IMR-90 (cell line): Measurements from ENCODE around the gene PERM1. TPM values are rescaled to one million over a fixed set of nuclear protein-coding genes. Genes with fewer than 3 reads are reported as not detected.
A peak's percentile ranks its signal among the peaks of the same experiment; 100 is the strongest.

Source experiments
- ATAC-seq: fragments of 200-7000 bp; cut with Tn5 transposase; 2 replicates; pipeline ENCODE4 v1.9.1; 2020; ENCODE audit warnings: low read depth, mild to moderate bottlenecking, moderate library complexity
- BruUV-seq: library from RNA; stranded (reverse); fragments of 400-500 nt; replicated peaks from 2 replicates; lab custom pipeline; 2021; lab: Mats Ljungman, UMichigan
- CTCF ChIA-PET: fragments of 300-600 bp; formaldehyde crosslinking; extraction: SDS; loops from one replicate; lab custom pipeline; 2021; ENCODE audit warnings: antibody characterized with exemption; lab: Yijun Ruan, JAX
- POLR2A ChIA-PET: fragments of 300-600 bp; sonication (Branson Sonifier 250); formaldehyde crosslinking; loops from one replicate; lab custom pipeline; 2022; ENCODE audit warnings: antibody characterized with exemption; ENCODE audit not compliant: unreplicated experiment; lab: Charles Lee
- DNase-seq: peaks from one replicate; pipeline ENCODE4 v3.0.0; 2013
- H2AFZ ChIP-seq: replicated peaks from 2 replicates; pipeline ENCODE3; 2013; ENCODE audit warnings: low read length, mild to moderate bottlenecking; ENCODE audit not compliant: poor library complexity
- H2AK5ac ChIP-seq: 2 replicates; pipeline ENCODE4 v1.6.1; 2013; ENCODE audit warnings: low read depth, low read length, inconsistent platforms
- H2AK9ac ChIP-seq: replicated peaks from 2 replicates; pipeline ENCODE3; 2013; ENCODE audit warnings: mild to moderate bottlenecking, low read depth, low read length, moderate library complexity; ENCODE audit not compliant: poor library complexity
- H2BK120ac ChIP-seq: 2 replicates; pipeline ENCODE4 v1.6.1; 2013; ENCODE audit warnings: low read depth, low read length, inconsistent platforms
- H2BK15ac ChIP-seq: 3 replicates; pipeline ENCODE4 v1.6.1; 2013; ENCODE audit warnings: low read depth, low read length, inconsistent platforms
- H2BK20ac ChIP-seq: 2 replicates; pipeline ENCODE4 v1.6.1; 2013; ENCODE audit warnings: low read depth, mild to moderate bottlenecking, inconsistent platforms, low read length, moderate library complexity
- H2BK5ac ChIP-seq: 2 replicates; pipeline ENCODE4 v1.6.1; 2013; ENCODE audit warnings: mild to moderate bottlenecking, low read depth, low read length, inconsistent platforms; ENCODE audit not compliant: poor library complexity, severe bottlenecking
- H3K14ac ChIP-seq: replicated peaks from 2 replicates; pipeline ENCODE4 v1.6.1; 2013; ENCODE audit warnings: low read depth, low read length, inconsistent platforms
- H3K18ac ChIP-seq: 2 replicates; pipeline ENCODE4 v1.6.1; 2013; ENCODE audit warnings: low read depth, low read length, control low read depth
- H3K23ac ChIP-seq: 2 replicates; pipeline ENCODE4 v1.6.1; 2013; ENCODE audit warnings: low read depth, low read length, inconsistent platforms
- H3K27ac ChIP-seq: 2 replicates; pipeline ENCODE4 v1.5.1; 2013; ENCODE audit warnings: mild to moderate bottlenecking, control low read depth, low read length; ENCODE audit not compliant: insufficient read depth
- H3K27me3 ChIP-seq: 2 replicates; pipeline ENCODE4 v1.6.1; 2013; ENCODE audit warnings: low read length; ENCODE audit not compliant: control insufficient read depth, insufficient read depth
- H3K36me3 ChIP-seq: 2 replicates; pipeline ENCODE4 v1.6.1; 2013; ENCODE audit warnings: low read length, mixed read lengths; ENCODE audit not compliant: control insufficient read depth, insufficient read depth
- H3K4ac ChIP-seq: 2 replicates; pipeline ENCODE4 v1.6.1; 2013; ENCODE audit warnings: low read depth, low read length, inconsistent platforms
- H3K4me1 ChIP-seq: 2 replicates; pipeline ENCODE4 v1.6.1; 2013; ENCODE audit warnings: low read length, mixed read lengths; ENCODE audit not compliant: control insufficient read depth, insufficient read depth
- H3K4me2 ChIP-seq: 2 replicates; pipeline ENCODE4 v1.6.1; 2013; ENCODE audit warnings: low read depth, mild to moderate bottlenecking, control low read depth, low read length, moderate library complexity
- H3K4me3 ChIP-seq: 2 replicates; pipeline ENCODE4 v1.5.1; 2013; ENCODE audit warnings: low read depth, mild to moderate bottlenecking, control low read depth, low read length, moderate library complexity; ENCODE audit not compliant: insufficient read depth
- H3K56ac ChIP-seq: 2 replicates; pipeline ENCODE4 v1.6.1; 2013; ENCODE audit warnings: low read length, inconsistent platforms; ENCODE audit not compliant: insufficient read depth; ENCODE audit errors: extremely low read depth
- H3K79me1 ChIP-seq, 2 experiments: 2 replicates each; pipeline ENCODE4 v1.6.1; 2013; ENCODE audit warnings: low read length in 2 of 2, inconsistent platforms in 1 of 2, low read depth in 1 of 2
- H3K9ac ChIP-seq: 2 replicates; pipeline ENCODE4 v1.6.1; 2013; ENCODE audit warnings: low read depth, low read length, control low read depth
- H3K9me1 ChIP-seq: 2 replicates; pipeline ENCODE4 v1.6.1; 2013; ENCODE audit warnings: low read length, inconsistent platforms; ENCODE audit not compliant: insufficient read depth
- H3K9me3 ChIP-seq: 2 replicates; pipeline ENCODE4 v1.6.1; 2013; ENCODE audit warnings: low read length; ENCODE audit not compliant: control insufficient read depth, insufficient read depth
- H4K20me1 ChIP-seq: 2 replicates; pipeline ENCODE4 v1.6.1; 2013; ENCODE audit warnings: low read length, inconsistent platforms; ENCODE audit not compliant: insufficient read depth
- H4K5ac ChIP-seq: 2 replicates; pipeline ENCODE4 v1.6.1; 2013; ENCODE audit warnings: mild to moderate bottlenecking, low read depth, low read length, control low read depth
- H4K8ac ChIP-seq, 2 experiments: 2 replicates each; pipeline ENCODE4 v1.6.1; 2013; ENCODE audit warnings: low read depth in 2 of 2, low read length in 2 of 2, control low read depth in 1 of 2, inconsistent platforms in 1 of 2
- H4K91ac ChIP-seq: 2 replicates; pipeline ENCODE4 v1.6.1; 2013; ENCODE audit warnings: low read depth, low read length, inconsistent platforms; ENCODE audit not compliant: insufficient read depth
- CHD1 ChIP-seq: IDR thresholded peaks from 2 replicates; pipeline ENCODE4 v1.6.1; 2012; ENCODE audit warnings: low read depth, low read length, improper control_type of control experiment
- MAFK ChIP-seq: IDR thresholded peaks from 2 replicates; pipeline ENCODE4 v1.6.1; 2012; ENCODE audit warnings: low read depth, low read length, improper control_type of control experiment
- MAZ ChIP-seq: IDR thresholded peaks from 2 replicates; pipeline ENCODE4 v1.6.1; 2012; ENCODE audit warnings: low read depth, mild to moderate bottlenecking, low read length, improper control_type of control experiment, moderate library complexity, borderline replicate concordance
- NFE2L2 ChIP-seq: fragments of 150-350 bp; IDR thresholded peaks from 2 replicates; pipeline ENCODE4 v1.6.1; 2016; ENCODE audit warnings: low read depth, mild to moderate bottlenecking, low read length
- POLR2A ChIP-seq: IDR thresholded peaks from 2 replicates; pipeline ENCODE4 v1.6.1; 2012; ENCODE audit warnings: mild to moderate bottlenecking, low read depth, low read length
- RAD21 ChIP-seq: IDR thresholded peaks from 2 replicates; pipeline ENCODE4 v1.6.1; 2012; ENCODE audit warnings: low read length, improper control_type of control experiment
- SMC3 ChIP-seq: fragments of 150-350 bp; IDR thresholded peaks from 2 replicates; pipeline ENCODE4 v1.6.1; 2016; ENCODE audit warnings: low read depth, mild to moderate bottlenecking, antibody characterized with exemption, low read length, moderate library complexity
- WGBS, 2 experiments: methylation state at CpG; one replicate each; pipeline versions ENCODE4 v1.1.5 to v1.1.7; 2013; ENCODE audit warnings: missing lambda C conversion rate in 2 of 2; ENCODE audit not compliant: insufficient read length in 1 of 2; ENCODE audit errors: extremely low coverage in 2 of 2; 5-methylcytosine and 5-hydroxymethylcytosine counted together
- dilution Hi-C: fragments of 300-500 bp; cut with HindIII; formaldehyde crosslinking; loops from one replicate; pipeline ENCODE4 v1.14.3; 2018; ENCODE audit warnings: low sequenced_read_pairs; ENCODE audit not compliant: unreplicated experiment
- in situ Hi-C: fragments of 300-500 bp; cut with MboI; formaldehyde crosslinking; loops from 3 replicates; pipeline ENCODE4 v1.14.3; 2019; ENCODE audit warnings: low sequenced_read_pairs, inconsistent platforms, mixed read lengths
- intact Hi-C: fragments of 100-400 bp; cut with micrococcal nuclease; formaldehyde crosslinking; loops from 2 replicates; pipeline ENCODE4 v1.10.0; 2022
- polyA plus RNA-seq, 3 experiments: library from polyadenylated mRNA; depleted of rRNA; stranded (reverse); fragments of >200 nt; gene quantifications; 2 replicates each; pipeline ENCODE4 v1.2.3, GENCODE V29; 2012; ENCODE audit warnings: low replicate concordance in 1 of 3
- total RNA-seq: library from RNA; depleted of rRNA; stranded (reverse); fragments of >200 nt; gene quantifications from 2 replicates; pipeline ENCODE4 v1.2.3, GENCODE V29; 2012
- TF ChIP-seq, protein P1 (sequence below): fragments of 150-350 bp; IDR thresholded peaks from 2 replicates; pipeline ENCODE4 v1.6.1; 2017; ENCODE audit warnings: mild to moderate bottlenecking, antibody characterized with exemption, low read length, low read depth
- TF ChIP-seq, protein P2 (sequence below): conservative IDR thresholded peaks from 2 replicates; pipeline ENCODE4 v1.5.1; 2012; ENCODE audit warnings: mild to moderate bottlenecking, low read depth, low read length, improper control_type of control experiment
- TF ChIP-seq, protein P3 (sequence below): fragments of 150-350 bp; IDR thresholded peaks from 2 replicates; pipeline ENCODE4 v1.6.1; 2016; ENCODE audit warnings: low read depth, mild to moderate bottlenecking, low read length, moderate library complexity, borderline replicate concordance

The PERM1 gene
- total and polyA plus RNA-seq, 2 of the 4 experiments (the other 2 are of a cell fraction): not detected

DNA sequence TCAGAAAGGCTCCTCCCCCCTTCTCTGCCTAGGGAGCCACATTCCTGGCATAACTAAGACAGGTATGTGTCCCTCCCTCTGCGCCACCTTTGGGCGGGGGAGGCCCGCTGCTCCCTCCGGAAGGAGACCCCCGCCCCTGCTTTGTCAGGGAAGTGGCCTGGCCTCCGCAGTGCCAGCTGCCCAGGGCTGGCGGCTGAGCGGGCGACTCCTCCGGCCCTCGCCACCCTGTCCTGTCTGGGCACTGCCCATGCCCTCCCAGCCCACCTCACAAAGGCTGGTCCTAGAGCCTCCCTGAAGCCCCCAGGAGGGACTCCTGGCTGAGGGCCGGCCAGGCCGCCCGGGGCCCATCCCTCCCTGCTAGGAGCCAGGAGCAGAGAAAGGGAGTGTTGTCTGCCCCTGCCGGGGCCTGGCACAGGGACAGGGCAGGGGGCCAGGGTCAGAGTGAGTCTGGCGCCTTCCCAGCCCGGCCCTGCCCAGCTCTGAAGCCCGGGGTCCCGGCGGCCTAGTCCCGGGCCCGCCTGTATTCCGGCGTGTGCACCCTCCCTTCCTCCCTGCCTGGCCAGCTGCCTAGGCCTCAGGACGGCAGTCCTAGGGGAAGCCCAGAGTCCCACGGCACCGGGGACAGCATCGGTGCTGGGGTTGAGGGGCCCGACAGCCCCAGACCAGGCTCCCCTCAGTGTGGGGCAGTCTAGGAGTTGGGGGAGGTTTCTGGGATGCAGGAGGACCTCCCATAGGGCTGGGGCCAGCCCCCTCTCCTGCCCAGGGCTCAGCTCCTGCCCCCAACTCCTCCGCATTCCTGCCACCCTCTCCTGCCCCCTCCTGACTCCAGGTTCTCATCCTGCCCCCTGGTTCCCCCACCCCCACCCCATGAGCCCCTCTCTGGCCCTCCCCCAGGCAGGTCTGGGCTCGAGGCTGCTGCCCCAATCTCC is 43.1 kb upstream of the PERM1 start (continued):
- TF ChIP-seq NFE2L2: no peak
- no peak for TF ChIP-seq CHD1

DNA sequence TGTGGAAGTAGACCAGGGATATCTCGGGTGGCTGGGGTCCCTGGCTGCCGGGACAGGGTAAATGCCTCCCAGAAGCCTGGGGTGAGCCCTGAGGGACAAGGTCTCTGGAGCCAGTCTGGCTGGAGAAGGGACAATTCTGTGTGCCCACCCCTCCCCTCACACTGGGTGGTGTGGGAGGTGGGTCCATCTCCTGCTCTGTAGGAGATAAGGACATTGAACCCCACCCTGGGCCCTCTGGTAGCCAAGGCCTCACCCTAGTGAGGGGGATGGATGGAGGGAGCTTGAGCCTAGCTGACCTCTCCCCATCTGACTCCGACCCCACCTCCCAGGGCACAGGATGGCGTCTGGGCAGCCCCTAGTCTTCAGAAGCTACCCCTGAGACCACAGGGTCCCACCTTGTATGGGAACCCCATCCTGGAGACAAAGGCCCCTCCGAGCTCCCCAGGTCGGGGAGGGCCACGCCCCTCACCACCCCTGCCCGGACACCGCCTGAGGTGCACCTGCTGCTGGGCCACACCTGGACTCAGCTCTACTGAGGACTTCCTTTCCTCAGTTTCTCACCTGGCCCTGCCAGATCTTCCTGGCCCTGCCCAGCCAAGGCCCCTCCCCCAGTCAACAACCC is 42.4 kb upstream of the PERM1 start:
- no peak overlapping the region for H3K14ac ChIP-seq
- no peak overlapping the region for H3K4me3 ChIP-seq
- H3K4ac ChIP-seq: no peak overlapping the region
- H2BK5ac ChIP-seq: no peak overlapping the region
- H2AK9ac ChIP-seq: peak overlapping the region; percentile 84
- peaks cover 22 to 55% of the 10 kb centered on the region in 2 experiments for H3K79me1 ChIP-seq
- no peak overlapping the region for H2BK20ac ChIP-seq
- CTCF ChIA-PET: no interaction called here
- WGBS, 2 experiments: 78% methylated on average over 4 of the region's 9 CpGs; no CpG with 5 or more reads in 1 of the 2 experiments
- H4K5ac ChIP-seq: no peak overlapping the region
- peaks cover 2% of the 10 kb centered on the region; the same call in 1 of the 2 replicates for H3K9me1 ChIP-seq
- peaks cover 52% of the 10 kb centered on the region for H4K20me1 ChIP-seq
- POLR2A ChIA-PET: no interaction called here
- no peaks in the 10 kb centered on the region for H3K27me3 ChIP-seq
- BruUV-seq: no TSS peak
- H3K27ac ChIP-seq: no peak overlapping the region
- H3K9me3 ChIP-seq: no peaks in the 10 kb centered on the region
- no peak overlapping the region; the same call in 1 of the 2 replicates for H4K91ac ChIP-seq
- peak overlapping the region; percentile 43 for H2AFZ ChIP-seq
- peak overlapping the region; percentile 27; the same call in 1 of the 2 replicates for H2AK5ac ChIP-seq
- H3K9ac ChIP-seq: no peak overlapping the region
- in situ Hi-C loops (no loop called here), intact Hi-C loops (no loop called here), dilution Hi-C loops (no loop called here)
- H3K36me3 ChIP-seq: peaks cover 28% of the 10 kb centered on the region
- H3K4me2 ChIP-seq: no peak overlapping the region
- H4K8ac ChIP-seq: 0 out of 4 replicates have a peak overlapping the region, but pooled peaks of 1 of the 2 experiments have one; percentile 5
- H3K4me1 ChIP-seq: peaks cover 20% of the 10 kb centered on the region
- no peak overlapping the region for H3K56ac ChIP-seq
- ATAC-seq: no peak
- no peak overlapping the region for H2BK15ac ChIP-seq
- no peak overlapping the region for H3K18ac ChIP-seq
- H3K23ac ChIP-seq: no peak overlapping the region
- DNase-seq: no peak
- H2BK120ac ChIP-seq: no peak overlapping the region
- no peak for TF ChIP-seq POLR2A
- TF ChIP-seq MAZ: no peak
- no peak for TF ChIP-seq SMC3
- no peak for TF ChIP-seq RAD21
- TF ChIP-seq, protein P1, sequence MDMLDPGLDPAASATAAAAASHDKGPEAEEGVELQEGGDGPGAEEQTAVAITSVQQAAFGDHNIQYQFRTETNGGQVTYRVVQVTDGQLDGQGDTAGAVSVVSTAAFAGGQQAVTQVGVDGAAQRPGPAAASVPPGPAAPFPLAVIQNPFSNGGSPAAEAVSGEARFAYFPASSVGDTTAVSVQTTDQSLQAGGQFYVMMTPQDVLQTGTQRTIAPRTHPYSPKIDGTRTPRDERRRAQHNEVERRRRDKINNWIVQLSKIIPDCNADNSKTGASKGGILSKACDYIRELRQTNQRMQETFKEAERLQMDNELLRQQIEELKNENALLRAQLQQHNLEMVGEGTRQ: no peak
- no peak for TF ChIP-seq NFE2L2
- TF ChIP-seq, protein P2, sequence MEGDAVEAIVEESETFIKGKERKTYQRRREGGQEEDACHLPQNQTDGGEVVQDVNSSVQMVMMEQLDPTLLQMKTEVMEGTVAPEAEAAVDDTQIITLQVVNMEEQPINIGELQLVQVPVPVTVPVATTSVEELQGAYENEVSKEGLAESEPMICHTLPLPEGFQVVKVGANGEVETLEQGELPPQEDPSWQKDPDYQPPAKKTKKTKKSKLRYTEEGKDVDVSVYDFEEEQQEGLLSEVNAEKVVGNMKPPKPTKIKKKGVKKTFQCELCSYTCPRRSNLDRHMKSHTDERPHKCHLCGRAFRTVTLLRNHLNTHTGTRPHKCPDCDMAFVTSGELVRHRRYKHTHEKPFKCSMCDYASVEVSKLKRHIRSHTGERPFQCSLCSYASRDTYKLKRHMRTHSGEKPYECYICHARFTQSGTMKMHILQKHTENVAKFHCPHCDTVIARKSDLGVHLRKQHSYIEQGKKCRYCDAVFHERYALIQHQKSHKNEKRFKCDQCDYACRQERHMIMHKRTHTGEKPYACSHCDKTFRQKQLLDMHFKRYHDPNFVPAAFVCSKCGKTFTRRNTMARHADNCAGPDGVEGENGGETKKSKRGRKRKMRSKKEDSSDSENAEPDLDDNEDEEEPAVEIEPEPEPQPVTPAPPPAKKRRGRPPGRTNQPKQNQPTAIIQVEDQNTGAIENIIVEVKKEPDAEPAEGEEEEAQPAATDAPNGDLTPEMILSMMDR: no peak
- TF ChIP-seq, protein P3, sequence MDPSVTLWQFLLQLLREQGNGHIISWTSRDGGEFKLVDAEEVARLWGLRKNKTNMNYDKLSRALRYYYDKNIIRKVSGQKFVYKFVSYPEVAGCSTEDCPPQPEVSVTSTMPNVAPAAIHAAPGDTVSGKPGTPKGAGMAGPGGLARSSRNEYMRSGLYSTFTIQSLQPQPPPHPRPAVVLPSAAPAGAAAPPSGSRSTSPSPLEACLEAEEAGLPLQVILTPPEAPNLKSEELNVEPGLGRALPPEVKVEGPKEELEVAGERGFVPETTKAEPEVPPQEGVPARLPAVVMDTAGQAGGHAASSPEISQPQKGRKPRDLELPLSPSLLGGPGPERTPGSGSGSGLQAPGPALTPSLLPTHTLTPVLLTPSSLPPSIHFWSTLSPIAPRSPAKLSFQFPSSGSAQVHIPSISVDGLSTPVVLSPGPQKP: no peak
- TF ChIP-seq MAFK: no peak
